RCC 7860 (cell line): ENCODE data around the gene WNT7A.

ENCODE experiments used
- DNase-seq: peaks from one replicate; pipeline ENCODE4 v3.0.0-alpha.2; 2015; ENCODE audit warnings: low spot score
- FAIRE-seq: peaks from 2 replicates; lab custom pipeline; 2012; peaks lifted over from hg19 to GRCh38; lab: Jason Lieb, UNC

Gene WNT7A

DNA sequence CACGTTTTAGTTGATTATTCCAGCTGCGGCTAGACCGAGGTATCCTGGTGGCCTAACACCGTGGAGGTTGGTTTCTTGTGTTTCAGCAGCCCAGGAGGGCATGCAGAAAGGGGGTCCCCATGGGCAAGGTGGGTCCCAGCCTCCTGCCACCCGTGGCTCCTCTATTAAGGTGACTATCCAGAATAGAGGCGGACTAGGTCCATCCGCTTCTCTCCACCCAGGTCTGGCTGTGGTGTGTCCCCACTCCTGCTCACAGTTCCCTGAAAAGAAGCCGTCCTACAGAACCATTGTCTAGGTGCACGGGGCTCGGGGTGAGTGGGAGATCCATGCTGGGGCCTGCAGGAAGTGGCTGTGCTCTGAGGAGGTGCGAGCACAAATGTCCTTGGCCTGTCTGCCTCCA, 81.5 kb downstream of the WNT7A start:
- FAIRE-seq = no peak
- DNase-seq = no peak

DNA sequence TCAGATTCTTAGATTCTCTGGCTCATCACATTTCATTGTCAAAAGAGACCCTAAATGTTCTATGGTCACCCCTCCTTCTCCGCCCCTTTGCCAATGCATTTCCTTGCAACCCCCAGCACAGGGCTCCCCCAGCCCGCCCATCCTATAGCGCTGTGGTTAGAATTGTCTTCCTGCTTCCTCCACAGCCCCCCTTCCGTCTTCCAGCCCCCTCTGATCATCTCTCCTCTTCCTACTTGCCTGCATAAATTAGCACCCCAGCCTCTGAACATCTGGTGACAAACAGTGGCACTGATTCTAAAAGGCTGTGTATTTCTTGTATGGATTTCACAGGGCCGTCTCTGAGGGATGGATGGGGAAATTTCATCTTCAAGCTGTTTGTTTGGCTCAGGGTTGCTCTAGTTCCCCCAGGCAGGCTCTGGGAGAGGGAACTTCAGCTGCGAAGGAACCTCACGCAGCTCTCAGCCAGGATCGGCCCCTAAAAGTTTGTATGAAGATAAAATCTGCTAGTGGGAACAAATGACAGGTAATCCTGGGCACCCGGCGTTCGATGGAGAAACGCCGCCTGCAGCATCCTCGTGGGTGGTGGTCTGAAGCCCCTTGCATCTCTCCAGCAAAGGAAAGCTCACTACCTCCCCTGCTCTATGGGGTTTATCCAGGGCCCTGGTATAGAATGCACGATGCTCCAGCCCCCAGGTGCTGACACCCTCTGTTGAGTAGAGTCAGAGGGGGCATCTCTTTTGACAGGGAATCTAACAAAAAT, 83.0 kb downstream of the WNT7A start:
- DNase-seq (no peak), FAIRE-seq (no peak)

DNA sequence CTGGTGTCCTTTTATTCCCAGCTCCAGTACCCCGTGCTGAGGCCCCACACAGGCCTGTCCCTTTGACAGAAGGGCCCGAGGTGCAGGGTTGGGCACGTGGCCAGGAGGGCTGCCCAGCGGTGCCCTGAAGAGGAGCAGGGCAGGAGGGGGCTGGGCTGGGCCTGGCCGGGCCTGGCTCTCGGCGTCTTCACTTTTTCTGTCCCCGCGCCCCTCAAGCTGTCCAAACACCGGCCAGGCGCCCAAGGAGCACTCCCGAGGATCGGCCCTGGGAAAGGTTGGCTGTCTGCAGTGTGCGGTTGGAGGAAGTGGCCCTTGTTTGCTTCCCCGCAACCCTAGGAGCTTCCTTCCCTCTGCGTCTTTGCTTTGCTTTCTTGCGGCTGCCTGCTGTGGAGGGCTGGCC, 84.1 kb downstream of the WNT7A start:
- DNase-seq (no peak), FAIRE-seq (no peak)

DNA sequence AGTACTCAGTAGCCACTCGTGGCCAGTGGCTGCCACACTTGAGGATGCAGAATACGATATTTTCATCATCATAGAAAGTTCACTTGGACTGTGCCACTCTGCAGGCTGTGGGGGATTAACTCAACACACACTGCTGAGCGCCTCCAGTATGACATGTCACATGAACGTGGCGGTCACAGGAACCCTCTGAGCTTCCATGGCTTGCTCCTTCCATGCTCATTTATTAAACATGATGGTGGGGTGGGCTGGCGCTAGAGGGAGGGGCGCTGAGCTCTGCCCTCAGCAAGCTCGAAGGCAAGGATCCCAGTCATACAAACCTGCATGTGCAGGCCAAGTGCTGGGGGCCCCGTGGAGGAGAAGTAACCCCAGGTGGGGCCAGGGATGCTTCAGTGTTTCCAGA, 85.5 kb downstream of the WNT7A start:
- FAIRE-seq (no peak), DNase-seq (no peak)

DNA sequence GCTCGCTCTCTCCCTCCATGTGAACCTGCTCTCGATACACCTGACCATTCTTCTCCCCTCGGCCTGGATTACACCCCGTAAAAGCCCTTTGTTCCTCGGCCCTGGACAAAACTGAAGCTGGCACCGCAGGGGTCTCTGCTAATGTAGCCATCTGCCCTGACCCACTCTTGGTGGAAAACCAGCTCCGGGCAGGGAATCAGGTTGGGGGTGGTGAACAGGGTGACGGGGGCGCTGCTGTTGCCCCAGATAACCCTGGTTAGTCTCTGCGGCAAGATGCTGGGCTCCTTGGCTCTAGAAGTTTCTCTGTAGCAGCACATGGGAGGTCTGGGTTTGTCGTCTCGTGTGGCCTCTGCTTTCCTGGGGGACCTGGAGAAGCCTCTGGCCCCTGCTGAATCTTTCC, 86.4 kb downstream of the WNT7A start:
- FAIRE-seq (no peak), DNase-seq (no peak)

DNA sequence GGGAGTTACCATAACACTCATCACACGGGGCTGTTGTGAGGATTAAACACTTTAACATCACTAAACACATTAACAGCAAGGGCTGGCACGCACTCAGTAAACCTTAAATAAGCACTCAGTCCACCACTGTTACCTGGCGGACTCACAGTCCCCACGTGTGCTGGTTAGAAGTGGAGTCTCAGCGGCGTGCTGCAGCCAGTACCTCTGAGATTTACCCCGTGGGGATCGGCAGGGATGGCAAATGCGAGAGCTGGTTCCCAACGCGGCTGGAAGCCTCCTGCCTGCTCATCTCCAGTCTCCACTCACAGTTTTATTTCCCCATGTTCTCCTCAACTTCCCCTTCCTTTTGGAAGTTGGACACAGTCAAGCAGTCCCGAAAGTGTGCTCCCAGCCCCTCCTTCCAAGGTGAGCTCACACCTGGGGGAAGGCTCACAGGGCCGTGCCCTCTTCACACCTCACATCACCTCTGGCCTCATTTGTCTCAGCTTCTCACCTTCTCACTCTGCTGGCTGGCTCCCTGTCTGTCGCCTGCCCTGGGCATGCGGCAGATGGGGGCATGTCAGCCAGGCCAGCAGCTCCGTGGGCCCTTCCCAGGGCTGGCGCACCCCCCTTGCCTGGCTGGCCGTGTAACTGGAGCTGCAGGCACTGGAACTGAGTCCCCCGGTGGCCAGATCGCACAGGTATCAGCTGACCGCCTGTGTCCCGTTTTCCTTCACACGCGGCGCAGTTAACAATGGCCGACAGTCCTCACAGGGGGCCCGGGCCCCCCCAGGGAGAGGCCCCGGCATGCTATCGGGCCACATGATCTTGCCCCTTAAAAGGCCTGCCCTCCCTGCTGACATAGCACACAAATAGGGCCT, 87.1 kb downstream of the WNT7A start:
- DNase-seq (no peak), FAIRE-seq (no peak)

DNA sequence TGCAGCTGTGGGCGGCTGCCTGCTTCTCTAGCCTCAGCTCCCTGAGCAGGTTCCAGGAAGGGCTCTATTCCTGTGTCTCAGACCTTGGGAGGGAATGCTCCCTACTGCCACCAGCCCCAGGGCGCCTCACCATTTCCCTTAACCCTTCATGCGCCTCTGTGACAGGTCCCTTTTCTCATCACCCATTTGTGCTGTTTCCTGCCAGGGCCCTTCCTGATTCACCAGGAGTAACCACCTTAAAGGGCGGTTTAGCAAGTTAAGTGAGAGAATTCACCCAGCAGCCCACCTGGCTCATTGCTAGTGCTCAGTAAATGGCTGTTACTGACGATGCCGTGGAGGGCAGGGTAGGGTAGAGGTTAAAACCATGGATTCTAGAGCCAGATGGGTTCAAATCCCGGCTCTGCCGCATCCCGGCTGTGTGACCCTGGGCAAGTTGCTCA, 87.8 kb downstream of the WNT7A start:
- no peak for DNase-seq
- FAIRE-seq = no peak

DNA sequence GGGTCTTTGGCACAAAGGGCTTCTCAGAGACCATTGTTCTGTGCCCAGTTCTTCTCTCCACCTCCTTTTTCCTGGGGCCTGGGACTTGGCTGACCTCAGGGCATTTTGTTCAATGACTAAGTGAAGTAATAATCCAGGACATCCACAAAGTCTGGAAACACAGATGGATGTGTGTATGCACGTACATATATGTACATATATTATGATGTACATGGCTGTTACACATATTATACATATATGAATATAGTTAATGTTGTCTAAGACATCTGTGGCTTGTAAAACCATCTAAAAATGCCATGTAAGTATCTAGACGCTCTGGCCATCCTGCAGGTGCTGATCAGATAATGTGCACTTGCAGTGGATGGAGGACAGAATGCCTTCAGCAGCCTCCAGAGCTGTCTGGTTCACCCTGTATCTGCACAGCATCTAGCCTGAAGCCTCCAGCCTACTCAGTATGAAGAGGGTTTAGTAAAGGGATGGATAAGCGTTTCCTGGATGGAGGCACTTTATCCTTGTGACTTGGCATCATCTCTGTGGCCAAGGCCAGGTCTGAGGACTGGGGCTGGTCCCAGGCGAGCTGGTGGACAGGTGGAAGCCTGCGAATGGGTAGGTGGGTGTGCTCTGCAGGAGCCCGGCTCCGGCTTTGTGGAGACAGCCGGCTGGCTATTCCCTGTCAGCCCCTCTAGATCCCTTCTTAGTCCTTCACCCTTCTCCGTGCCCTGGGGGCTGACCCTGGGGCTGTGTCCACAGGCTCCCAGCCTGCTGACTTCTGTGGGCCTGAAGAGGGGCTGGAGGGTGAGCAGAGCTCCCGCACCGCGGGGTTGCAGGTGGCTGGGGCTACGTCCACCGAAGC, 88.4 kb downstream of the WNT7A start:
- FAIRE-seq (no peak), DNase-seq (no peak)

DNA sequence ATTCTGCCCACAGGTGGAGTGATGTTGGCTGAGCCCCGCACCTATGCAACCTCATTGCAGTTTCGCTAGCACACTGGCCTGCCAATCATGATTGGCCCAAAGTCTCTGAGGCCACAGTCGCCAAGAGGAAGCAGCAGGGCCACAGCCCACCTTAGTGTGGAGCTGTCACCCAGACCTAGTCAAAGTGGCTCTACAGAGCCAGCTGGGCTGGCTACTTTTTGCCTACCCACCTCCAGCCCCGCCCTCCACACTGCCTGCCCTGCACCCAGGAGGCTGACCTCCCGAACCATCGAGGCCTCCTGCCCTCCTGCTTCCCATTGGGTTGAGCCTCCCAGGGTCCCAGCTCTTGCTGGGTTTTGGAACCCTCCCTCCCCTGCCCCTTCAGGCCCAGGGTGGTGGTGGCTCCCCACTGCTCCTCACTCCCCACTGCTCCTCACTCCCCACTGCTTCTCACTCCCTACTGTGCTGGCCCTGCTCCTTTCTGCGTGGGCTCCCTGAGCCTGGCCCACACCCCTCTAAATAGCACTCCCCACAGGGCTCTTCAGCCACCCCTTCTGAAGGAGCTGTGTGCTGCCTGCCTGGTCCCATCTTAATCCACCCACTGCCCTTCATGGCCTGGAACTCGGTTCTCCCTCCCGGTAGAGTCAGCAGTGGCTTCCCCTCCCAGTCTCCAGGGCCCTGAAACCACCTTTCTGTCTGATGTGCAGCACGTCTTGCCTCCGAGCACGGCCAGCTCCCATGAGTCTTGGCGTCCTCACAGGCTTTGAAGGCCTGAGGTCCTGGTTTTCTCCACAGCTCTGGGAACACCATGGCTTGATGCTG, 89.3 kb downstream of the WNT7A start:
- DNase-seq (no peak), FAIRE-seq (no peak)

DNA sequence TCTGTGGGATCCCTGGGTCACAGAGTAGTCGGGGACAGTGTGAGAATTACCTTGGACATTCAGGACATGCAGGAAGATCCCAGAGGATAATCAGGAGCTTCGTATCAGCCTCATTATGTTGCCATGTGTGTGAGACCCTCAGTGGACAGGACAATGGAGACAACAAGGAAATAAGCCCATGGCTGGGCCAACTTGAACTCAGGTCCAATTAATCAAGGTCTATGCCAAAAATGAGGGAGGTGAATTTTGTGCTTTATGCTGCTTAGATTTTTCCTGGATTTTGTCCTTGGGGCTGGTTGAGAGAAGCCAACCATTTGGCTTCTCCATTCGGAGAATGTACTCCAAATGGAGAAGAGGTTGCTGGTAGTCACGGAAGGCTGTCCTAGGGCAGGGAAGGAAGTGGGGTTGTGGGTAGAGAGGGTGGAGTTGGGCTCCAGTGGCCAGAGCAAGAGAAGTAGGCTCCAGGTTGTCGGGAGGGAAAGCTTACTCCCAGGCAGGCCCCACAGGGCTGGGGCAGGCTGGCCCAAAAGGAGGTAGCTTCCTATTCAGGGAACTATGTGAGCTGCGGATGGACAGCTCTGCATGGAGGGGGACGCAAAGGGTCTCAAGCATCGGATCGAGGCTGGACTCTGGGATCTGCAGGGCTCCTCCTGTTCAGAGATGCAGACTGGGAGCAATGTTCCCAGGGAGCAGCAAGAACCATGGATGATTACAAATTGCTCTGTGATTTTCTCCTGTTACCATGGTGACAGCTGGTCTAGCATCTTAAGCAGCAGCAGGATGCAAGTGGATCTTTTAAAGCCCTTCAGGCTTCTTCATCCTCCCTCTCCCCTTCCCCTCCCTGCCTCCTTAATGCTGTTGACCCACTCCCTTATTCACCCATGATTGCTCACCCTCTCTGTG, 91.1 kb downstream of the WNT7A start:
- DNase-seq (no peak), FAIRE-seq (no peak)

DNA sequence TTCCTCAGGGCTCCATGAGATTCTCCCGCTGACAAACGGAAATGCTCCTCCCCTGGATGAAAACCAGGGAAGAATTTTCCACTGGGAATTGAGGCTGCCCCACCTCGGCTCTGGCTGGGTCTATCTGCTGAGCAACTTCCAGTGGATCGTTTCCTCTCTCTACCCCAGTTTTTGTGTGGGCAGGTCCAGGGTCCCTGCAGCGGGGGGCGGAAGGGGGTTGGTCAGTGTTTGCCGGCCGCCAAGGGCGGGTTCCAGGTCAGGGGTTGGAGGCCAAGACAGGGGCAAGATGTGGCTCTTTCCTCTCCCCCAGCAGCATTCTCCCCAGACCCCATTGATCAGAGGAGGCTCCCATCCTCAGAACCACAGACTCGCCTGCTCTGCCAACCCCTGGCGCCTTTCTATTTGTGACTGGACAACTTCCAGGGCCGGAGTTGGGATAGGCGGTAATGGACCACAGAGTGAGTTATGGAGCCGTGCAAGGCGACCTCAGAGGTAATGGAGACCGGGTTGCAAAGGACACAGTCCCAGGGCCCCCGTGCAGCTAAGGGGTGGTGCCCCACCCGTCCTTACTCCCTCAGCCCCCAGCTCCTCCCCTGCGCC, 92.2 kb downstream of the WNT7A start:
- FAIRE-seq = no peak
- no peak for DNase-seq

DNA sequence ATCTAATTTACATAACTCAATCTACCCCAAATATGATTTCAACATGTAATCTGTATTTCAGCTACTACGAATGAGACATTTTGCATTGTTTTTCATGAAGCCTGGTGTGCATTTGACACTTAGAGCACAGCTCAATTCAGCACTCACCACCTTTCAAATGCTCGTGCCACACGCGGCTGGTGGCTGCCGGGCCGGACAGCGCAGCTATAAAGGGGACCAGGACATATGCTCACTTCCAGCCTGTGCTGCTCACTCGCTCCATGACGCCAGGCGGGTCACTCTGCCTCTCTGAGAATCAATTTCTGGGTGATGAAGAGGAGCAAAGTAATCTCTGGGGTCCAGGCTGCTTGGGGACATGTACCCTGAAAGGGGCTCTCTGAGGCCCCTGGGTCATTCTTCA, 93.1 kb downstream of the WNT7A start:
- FAIRE-seq (no peak), DNase-seq (no peak)

DNA sequence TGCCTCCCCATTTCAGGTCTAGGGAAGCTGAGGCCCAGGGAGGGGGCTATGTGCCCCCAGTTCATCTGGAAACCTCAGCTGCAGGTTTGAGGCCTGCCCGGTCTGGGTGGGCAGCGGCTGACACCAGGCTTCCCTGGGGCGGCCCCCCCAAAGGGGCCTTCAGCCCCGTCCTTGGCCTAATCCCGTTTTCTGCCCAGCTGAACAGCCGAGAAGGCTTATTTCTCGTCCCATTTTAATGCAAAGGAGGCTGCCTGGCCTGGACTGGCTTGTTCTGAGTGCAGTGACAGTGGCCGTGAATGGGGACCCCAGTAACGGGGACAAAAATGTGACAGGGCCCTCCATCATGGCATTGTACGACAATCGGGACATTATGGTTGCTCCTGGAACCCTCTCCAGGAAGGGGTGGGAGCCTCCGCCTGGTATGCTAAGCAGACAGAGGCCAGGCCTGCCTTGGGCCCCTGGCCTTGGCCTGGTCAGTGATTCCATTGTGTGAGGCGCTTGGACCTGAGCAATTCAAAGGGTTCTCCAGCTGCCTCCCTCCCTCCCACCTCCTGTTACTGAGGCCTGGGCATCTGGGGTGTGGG, 93.9 kb downstream of the WNT7A start:
- no peak for FAIRE-seq
- DNase-seq = no peak

DNA sequence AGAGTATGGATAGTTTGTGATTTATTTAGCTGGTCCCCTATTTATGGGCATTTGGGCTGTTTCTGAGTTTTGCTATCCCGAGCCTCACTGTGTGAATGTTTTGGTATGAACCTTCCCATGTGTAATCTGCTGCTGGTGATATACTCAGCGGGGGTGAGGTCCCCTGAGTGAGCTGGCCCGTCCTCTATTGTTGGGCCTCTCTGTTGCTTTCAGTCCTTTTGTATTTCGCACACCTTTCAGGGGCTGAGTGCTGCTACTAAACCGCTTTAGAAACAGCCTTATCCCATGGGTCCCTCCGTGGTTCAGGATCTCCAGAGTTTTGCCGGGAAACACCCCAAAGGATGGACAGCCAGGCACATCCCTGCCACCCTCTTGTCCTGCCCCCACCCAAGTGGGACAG, 94.5 kb downstream of the WNT7A start:
- no peak for FAIRE-seq
- DNase-seq = no peak

DNA sequence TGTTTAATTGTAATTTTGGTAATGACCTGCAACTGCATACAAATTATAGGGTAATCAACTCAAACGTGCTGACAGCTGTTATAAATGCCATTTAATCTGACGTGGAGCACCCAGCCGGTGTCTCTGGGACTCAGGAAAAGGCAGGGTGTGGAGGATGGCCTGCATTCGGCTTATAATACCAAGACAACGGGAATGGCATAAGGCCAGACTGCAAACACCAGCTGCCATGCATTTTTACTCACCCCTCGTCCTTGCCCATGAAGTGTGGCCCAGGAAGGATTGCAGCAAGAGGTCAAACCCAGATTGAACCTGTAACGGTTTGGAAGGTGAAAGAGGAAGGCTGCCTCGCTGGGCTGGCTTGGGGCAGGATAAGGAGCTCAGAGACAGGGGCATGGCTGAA, 96.4 kb downstream of the WNT7A start:
- FAIRE-seq (no peak), DNase-seq (no peak)

DNA sequence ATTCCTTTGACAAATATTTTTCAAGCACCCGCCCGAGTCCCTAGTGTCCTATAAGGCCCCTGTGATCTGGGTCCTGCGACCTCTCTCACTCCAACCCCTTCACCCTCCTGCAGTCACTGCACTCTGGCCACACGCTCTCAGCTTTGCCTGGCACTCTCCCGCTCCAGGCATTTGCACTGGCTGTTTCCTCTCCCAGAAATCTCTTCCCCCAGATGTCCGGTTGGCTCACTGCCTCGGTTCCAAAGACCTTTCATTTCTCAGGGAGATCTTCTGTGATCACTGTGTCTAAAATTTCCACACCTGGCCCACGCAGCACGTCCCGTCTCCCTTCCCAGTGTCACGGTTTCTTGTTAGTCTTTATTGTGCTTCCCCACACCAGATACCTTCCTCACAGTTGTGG, 97.4 kb downstream of the WNT7A start:
- FAIRE-seq (no peak), DNase-seq (no peak)

DNA sequence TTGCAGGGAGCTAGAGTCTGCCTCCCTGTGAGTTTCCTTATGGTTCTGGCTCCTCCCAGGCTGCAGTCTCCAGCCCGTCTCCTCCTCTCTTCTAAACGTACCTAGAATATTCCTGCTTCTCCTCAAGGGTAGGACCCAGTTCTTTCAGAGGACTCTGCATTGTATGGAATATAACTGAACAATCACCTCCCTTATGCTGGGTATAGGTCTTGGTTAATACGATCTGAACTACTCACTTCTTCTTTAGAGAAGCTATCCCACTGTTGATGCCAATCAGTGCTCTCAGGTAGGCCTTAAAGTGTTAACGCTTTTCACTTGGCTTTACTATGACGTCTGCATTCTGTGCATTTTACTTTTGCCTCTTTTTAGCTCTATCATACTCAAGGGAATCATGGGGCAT, 98.5 kb downstream of the WNT7A start:
- no peak for FAIRE-seq
- DNase-seq = no peak

DNA sequence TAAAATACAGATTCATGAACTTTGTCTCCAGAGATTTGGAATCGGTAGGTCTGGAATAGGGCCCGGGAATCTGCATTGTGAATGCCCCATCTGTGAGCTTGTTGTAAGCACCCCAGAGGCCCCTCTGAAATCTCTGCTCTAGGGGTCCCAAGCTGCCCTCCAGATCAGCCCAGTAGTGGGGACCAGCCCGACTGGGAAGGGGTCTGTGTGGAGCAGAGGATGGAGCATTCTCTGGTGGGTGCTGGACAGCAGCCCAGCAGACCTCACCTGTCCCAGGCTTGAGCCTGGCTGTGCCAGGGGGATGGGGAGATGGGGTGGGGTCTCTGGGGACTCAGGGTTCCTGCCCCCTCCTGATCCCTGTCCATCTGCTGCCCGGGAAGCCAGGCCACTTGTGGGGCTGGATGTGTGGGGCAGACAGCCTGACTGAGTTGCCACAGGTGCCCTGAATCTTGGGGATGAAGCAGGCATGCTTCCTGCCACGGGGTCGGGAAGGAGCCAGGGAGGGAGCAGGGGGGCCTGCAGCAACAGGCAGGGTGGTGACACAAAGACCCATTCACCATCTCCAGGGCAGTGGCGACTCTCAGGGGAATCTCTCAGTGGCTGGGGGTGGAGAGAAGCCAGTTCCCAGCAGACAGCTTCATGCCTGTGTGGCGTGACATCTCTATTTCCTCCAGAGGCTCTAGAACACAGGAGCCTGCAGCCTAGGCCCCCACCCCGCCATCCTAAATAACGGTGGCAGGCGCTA, 99.3 kb downstream of the WNT7A start:
- DNase-seq (no peak), FAIRE-seq (no peak)
